ENCODE measurements around the gene VDAC1. TPM values are rescaled to one million over a fixed set of nuclear protein-coding genes. Genes with fewer than 3 reads are reported as not detected.

Gene VDAC1
- total and polyA plus RNA-seq, 2 of the 8 experiments (the other 6 are each of a cell fraction or from before 2014, with no cell fraction given), result 111 to 301 TPM

GRCh38 chr5:133996683-133997252 is 8.0 kb downstream of the VDAC1 start:
- Histone ChIP-seq H3K79me1 (ENCODE audit: low read depth, low read length) (peaks cover 13% of the 10 kb centered on the region), H3K4me2 (ENCODE audit: insufficient read depth in 1 of 2, low read depth in 2 of 2, low read length in 2 of 2) (no peak overlapping the region; a peak in 2 of 4 replicates), H3K14ac (ENCODE audit: insufficient read length) (no peak overlapping the region), H3K23ac (ENCODE audit: insufficient read length) (no peak overlapping the region), H4K8ac (ENCODE audit: extremely low read depth, insufficient read depth, low read length) (no peak overlapping the region), H4K91ac (replicated peaks; ENCODE audit: insufficient read length, low read length) (no peak overlapping the region), H4K5ac (ENCODE audit: insufficient read length, low read depth, low read length) (no peak overlapping the region), H2BK5ac (ENCODE audit: low read depth, low read length) (no peak overlapping the region), H3K23me2 (ENCODE audit: low read depth, low read length) (no peaks in the 10 kb centered on the region), H2BK120ac (replicated peaks; ENCODE audit: low read depth, low read length) (no peak overlapping the region), H3K9me3 (ENCODE audit: insufficient read depth in 2 of 2, low read depth in 1 of 2, low read length in 1 of 2) (no peaks in the 10 kb centered on the region), H2BK12ac (ENCODE audit: low read depth, low read length) (no peak overlapping the region), H4K20me1 (replicated peaks in 1 of 2; ENCODE audit: control insufficient read depth in 1 of 2, insufficient read depth in 2 of 2, low read length in 2 of 2) (peaks cover 62 to 65% of the 10 kb centered on the region in 2 experiments), H3K79me2 (ENCODE audit: control insufficient read depth in 1 of 2, insufficient read depth in 2 of 2, low read length in 2 of 2) (peaks cover 63 to 96% of the 10 kb centered on the region in 2 experiments), H3K27me3 (replicated peaks in 1 of 4; ENCODE audit: control insufficient read depth in 3 of 4, extremely low read depth in 1 of 4, insufficient read depth in 3 of 4, low read length in 3 of 4) (no peaks in the 10 kb centered on the region), H3K56ac (replicated peaks; ENCODE audit: insufficient read length, low read depth, low read length) (no peak overlapping the region), H3K36me3 (ENCODE audit: control insufficient read depth in 2 of 4, insufficient read depth in 4 of 4, low read length in 3 of 4) (peaks cover 0 to 2% (median 0%) of the 10 kb centered on the region in 4 experiments; a peak in 2 of 8 replicates), H2AK5ac (ENCODE audit: low read depth, low read length) (no peak overlapping the region), H3K18ac (ENCODE audit: extremely low read depth, low read length) (no peak overlapping the region), H2BK20ac (ENCODE audit: low read length) (no peak overlapping the region), H3K4ac (replicated peaks; ENCODE audit: insufficient read length, low read depth, low read length) (no peak overlapping the region), H3K27ac (ENCODE audit: low read depth, low read length) (no peak overlapping the region), H3K4me3 (ENCODE audit: extremely low read depth in 1 of 4, insufficient read depth in 2 of 4, low read depth in 3 of 4, low read length in 4 of 4) (no peak overlapping the region), H3K9ac (replicated peaks in 1 of 4; ENCODE audit: extremely low read depth in 1 of 4, low read depth in 3 of 4, low read length in 3 of 4) (no peak overlapping the region), H2AFZ (ENCODE audit: low read length) (no peak overlapping the region), H2BK15ac (ENCODE audit: low read length) (no peak overlapping the region; the same call in 1 of the 2 replicates), H3K4me1 (replicated peaks in 1 of 4; ENCODE audit: control insufficient read depth in 3 of 4, insufficient read depth in 4 of 4, low read length in 3 of 4) (peaks cover 12 to 23% (median 15%) of the 10 kb centered on the region in 4 experiments)
- 70% methylated on average over 3 of the region's 3 CpGs; no CpG with 5 or more reads in 1 of the 2 experiments for WGBS, 2 experiments (ENCODE audit: extremely low coverage in 1 of 2, insufficient coverage in 1 of 2, insufficient read length in 1 of 2, insufficient replicate concordance in 2 of 2, low coverage in 1 of 2, low lambda C conversion rate in 2 of 2, missing lambda C conversion rate in 1 of 2)
- peak in 1 of 2 experiments; percentile 67 for DNase-seq (ENCODE audit: low read depth in 1 of 2, low spot score in 2 of 2)
- CTCF ChIA-PET (ENCODE audit: partially characterized antibody), result interaction anchor here (0.6 to 9.3 kb wide), 29 partner anchors 9 to 890 kb away, joined by 3 to 160 read pairs (median 4); partner anchors contain the start of gene VDAC1
- POLR2A ChIA-PET (ENCODE audit: partially characterized antibody), result interaction anchor here (0.7 kb wide), 1 partner anchor 214 kb away, joined by 3 read pairs; no protein-coding TSS in a partner anchor
- peak; percentile 58 for FAIRE-seq
- peak in 2 of 3 experiments; percentile 67 to 83; a peak in 3 of 4 replicates for TF ChIP-seq CTCF (IDR thresholded peaks at IDR 0.05; ENCODE audit: control extremely low read depth in 1 of 3, insufficient read depth in 1 of 3, low read depth in 1 of 3, low read length in 3 of 3)
- TF ChIP-seq SRF (IDR thresholded peaks at IDR 0.05; ENCODE audit: low read depth, low read length), result no peak
- TF ChIP-seq SIX5 (IDR thresholded peaks at IDR 0.05; ENCODE audit: low read depth, low read length), result no peak
- TF ChIP-seq NRF1 (IDR thresholded peaks at IDR 0.05; ENCODE audit: low read depth, low read length), result no peak
- TF ChIP-seq SAP30 (IDR thresholded peaks at IDR 0.05; ENCODE audit: insufficient read depth, insufficient replicate concordance, low read length), result no peak
- no peak for TF ChIP-seq ATF2 (IDR thresholded peaks at IDR 0.05; ENCODE audit: low read length)
- TF ChIP-seq RBBP5 (IDR thresholded peaks at IDR 0.05; ENCODE audit: borderline replicate concordance, low read depth, low read length), result no peak
- no peak for TF ChIP-seq JUND (IDR thresholded peaks at IDR 0.05; ENCODE audit: low read length)

Data from H1 (cell line).